Measurements from ENCODE around the gene CCNE1.

DNA sequence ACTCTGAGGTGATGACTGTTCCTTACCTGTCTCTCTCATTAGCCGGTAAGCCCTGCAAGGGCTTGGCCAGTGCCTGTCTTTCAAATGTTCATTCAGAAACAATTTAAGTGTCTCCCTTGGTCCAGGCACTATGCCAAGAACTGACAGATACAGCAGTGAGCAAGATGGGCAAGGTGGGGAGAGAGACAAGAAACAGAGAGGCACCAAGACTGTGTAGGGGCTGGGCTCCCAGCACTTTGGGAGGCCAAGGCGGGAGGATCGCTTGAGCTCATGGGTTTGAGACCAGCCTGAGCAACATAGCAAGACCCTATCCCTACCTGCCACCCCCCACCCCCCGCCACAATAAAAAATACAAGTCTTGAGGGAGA is 1.3 kb upstream of the CCNE1 start:
- TF ChIP-seq, protein P1, sequence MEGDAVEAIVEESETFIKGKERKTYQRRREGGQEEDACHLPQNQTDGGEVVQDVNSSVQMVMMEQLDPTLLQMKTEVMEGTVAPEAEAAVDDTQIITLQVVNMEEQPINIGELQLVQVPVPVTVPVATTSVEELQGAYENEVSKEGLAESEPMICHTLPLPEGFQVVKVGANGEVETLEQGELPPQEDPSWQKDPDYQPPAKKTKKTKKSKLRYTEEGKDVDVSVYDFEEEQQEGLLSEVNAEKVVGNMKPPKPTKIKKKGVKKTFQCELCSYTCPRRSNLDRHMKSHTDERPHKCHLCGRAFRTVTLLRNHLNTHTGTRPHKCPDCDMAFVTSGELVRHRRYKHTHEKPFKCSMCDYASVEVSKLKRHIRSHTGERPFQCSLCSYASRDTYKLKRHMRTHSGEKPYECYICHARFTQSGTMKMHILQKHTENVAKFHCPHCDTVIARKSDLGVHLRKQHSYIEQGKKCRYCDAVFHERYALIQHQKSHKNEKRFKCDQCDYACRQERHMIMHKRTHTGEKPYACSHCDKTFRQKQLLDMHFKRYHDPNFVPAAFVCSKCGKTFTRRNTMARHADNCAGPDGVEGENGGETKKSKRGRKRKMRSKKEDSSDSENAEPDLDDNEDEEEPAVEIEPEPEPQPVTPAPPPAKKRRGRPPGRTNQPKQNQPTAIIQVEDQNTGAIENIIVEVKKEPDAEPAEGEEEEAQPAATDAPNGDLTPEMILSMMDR (conservative IDR thresholded peaks at IDR 0.05; ENCODE audit: low read depth, low read length): no peak
- TF ChIP-seq EZH2 (IDR thresholded peaks at IDR 0.05; ENCODE audit: borderline replicate concordance, low read depth, low read length, poor library complexity, severe bottlenecking): no peak

Data from A673 (cell line).